Large intestine (tissue), 12 donors: ENCODE data around the gene EGFL7. TPM values are rescaled to one million over a fixed set of nuclear protein-coding genes. Genes with fewer than 3 reads are reported as not detected.

ENCODE experiments used
- DNase-seq, 2 donors: peaks; one replicate each; pipeline versions ENCODE4 v3.0.0 to v3.0.0-alpha.2; 2013
- H3K27ac ChIP-seq: one replicate; pipeline ENCODE4 v1.5.1; 2013; ENCODE audit warnings: low read length
- H3K27me3 ChIP-seq: 2 replicates; pipeline ENCODE4 v1.6.1; 2013; ENCODE audit warnings: low read length; ENCODE audit not compliant: control insufficient read depth, insufficient read depth
- H3K36me3 ChIP-seq: 2 replicates; pipeline ENCODE4 v1.6.1; 2013; ENCODE audit warnings: low read length; ENCODE audit not compliant: control insufficient read depth, insufficient read depth
- H3K4me1 ChIP-seq: one replicate; pipeline ENCODE4 v1.6.1; 2013; ENCODE audit warnings: low read length; ENCODE audit not compliant: control insufficient read depth, insufficient read depth
- H3K4me3 ChIP-seq: one replicate; pipeline ENCODE4 v1.5.1; 2013; ENCODE audit warnings: low read length
- H3K9me3 ChIP-seq: one replicate; pipeline ENCODE4 v1.6.1; 2013; ENCODE audit warnings: mild to moderate bottlenecking, low read depth, low read length, moderate library complexity; ENCODE audit not compliant: control insufficient read depth
- WGBS: methylation state at CpG from one replicate; pipeline ENCODE4 v1.1.5; 2013; ENCODE audit warnings: low lambda C conversion rate; ENCODE audit not compliant: insufficient coverage; 5-methylcytosine and 5-hydroxymethylcytosine counted together
- long read RNA-seq, 11 donors: transcript quantifications; one replicate each; lab custom pipeline, GENCODE V29; 2026
- polyA plus RNA-seq: library from polyadenylated mRNA; unstranded; fragments of 120-200 nt; gene quantifications from one replicate; pipeline ENCODE4 v1.2.1, GENCODE V29; 2013

EGFL7 gene
- polyA plus RNA-seq, result 47.5 TPM
- long read RNA-seq, donor 1, transcript EGFL7-202 (9 exons, 1,282 nt), result major isoform, 6 of 20 reads
- long read RNA-seq, donor 1, transcript EGFL7-204 (10 exons, 1,529 nt), result minor isoform, 5 of 20 reads
- long read RNA-seq, donor 1, partial matches to known transcripts, result 8 of 20 reads
- long read RNA-seq, donor 1, other reads (novel, unspliced or antisense), result 0 of 20 reads
- long read RNA-seq, donor 2, transcript EGFL7-202 (9 exons, 1,282 nt), result major isoform, 12 of 454 reads
- long read RNA-seq, donor 2, partial matches to known transcripts, result 161 of 454 reads
- long read RNA-seq, donor 2, other reads (novel, unspliced or antisense), result 278 of 454 reads
- long read RNA-seq, donor 3, result 0 reads
- long read RNA-seq, donor 4, result 0 reads
- long read RNA-seq, donor 5, partial matches to known transcripts, result 31 of 102 reads
- long read RNA-seq, donor 5, other reads (novel, unspliced or antisense), result 67 of 102 reads
- long read RNA-seq, donor 6, transcript EGFL7-202 (9 exons, 1,282 nt), result major isoform, 8 of 44 reads
- long read RNA-seq, donor 6, transcript EGFL7-204 (10 exons, 1,529 nt), result minor isoform, 7 of 44 reads
- long read RNA-seq, donor 6, partial matches to known transcripts, result 29 of 44 reads
- long read RNA-seq, donor 6, other reads (novel, unspliced or antisense), result 0 of 44 reads
- long read RNA-seq, donor 7, partial matches to known transcripts, result 6 of 10 reads
- long read RNA-seq, donor 7, other reads (novel, unspliced or antisense), result 0 of 10 reads
- long read RNA-seq, donor 8, transcript EGFL7-202 (9 exons, 1,282 nt), result major isoform, 14 of 44 reads
- long read RNA-seq, donor 8, transcript EGFL7-204 (10 exons, 1,529 nt), result minor isoform, 9 of 44 reads
- long read RNA-seq, donor 8, partial matches to known transcripts, result 20 of 44 reads
- long read RNA-seq, donor 8, other reads (novel, unspliced or antisense), result 0 of 44 reads
- long read RNA-seq, donor 9, transcript EGFL7-202 (9 exons, 1,282 nt), result major isoform, 7 of 19 reads
- long read RNA-seq, donor 9, partial matches to known transcripts, result 7 of 19 reads
- long read RNA-seq, donor 9, other reads (novel, unspliced or antisense), result 0 of 19 reads
- long read RNA-seq, donor 10, transcript EGFL7-204 (10 exons, 1,529 nt), result major isoform, 6 of 24 reads
- long read RNA-seq, donor 10, partial matches to known transcripts, result 13 of 24 reads
- long read RNA-seq, donor 10, other reads (novel, unspliced or antisense), result 0 of 24 reads
- long read RNA-seq, donor 11, transcript EGFL7-202 (9 exons, 1,282 nt), result major isoform, 7 of 11 reads
- long read RNA-seq, donor 11, partial matches to known transcripts, result 0 of 11 reads
- long read RNA-seq, donor 11, other reads (novel, unspliced or antisense), result 0 of 11 reads

- WGBS, result no CpG with 5 or more reads among the region's 38 CpGs
- Histone ChIP-seq H3K27ac (no peak within 1 kb of the TSS), H3K4me1 (peaks cover 7% of the 10 kb centered on the region), H3K27me3 (peaks cover 31% of the 10 kb centered on the region), H3K36me3 (no peaks in the 10 kb centered on the region), H3K4me3 (peak within 1 kb of the TSS; percentile 45), H3K9me3 (peaks cover 3% of the 10 kb centered on the region)
- DNase-seq, result peak in 1 of 2 donors; percentile 37
Measured at GRCh38 chr9:136662656-136663581, at the start of gene EGFL7. TSS of gene EGFL7 (plus strand) at chr9:136662916. CDS start at chr9:136668283, 5,367 bp downstream.

- no peaks in the 10 kb centered on the region for H3K36me3 ChIP-seq
- H3K9me3 ChIP-seq, result peaks cover 6% of the 10 kb centered on the region
- WGBS, result no CpG with 5 or more reads among the region's 19 CpGs
- DNase-seq, result no peak
- peaks cover 9% of the 10 kb centered on the region for H3K27me3 ChIP-seq
- H3K27ac ChIP-seq, result no peak overlapping the region
- H3K4me3 ChIP-seq, result no peak overlapping the region
- H3K4me1 ChIP-seq, result peaks cover 21% of the 10 kb centered on the region
Measured at GRCh38 chr9:136613824-136614371, 48.8 kb upstream of the EGFL7 start.

GRCh38 chr9:136614372-136614922 lies 48.3 kb upstream of the EGFL7 start:
- Histone ChIP-seq H3K9me3 (peaks cover 6% of the 10 kb centered on the region), H3K27ac (no peak overlapping the region), H3K27me3 (peaks cover 9% of the 10 kb centered on the region), H3K4me1 (peaks cover 20% of the 10 kb centered on the region), H3K4me3 (no peak overlapping the region), H3K36me3 (no peaks in the 10 kb centered on the region)
- no CpG with 5 or more reads among the region's 22 CpGs for WGBS
- DNase-seq, result no peak

GRCh38 chr9:136614967-136615623 lies 47.6 kb upstream of the EGFL7 start:
- no peaks in the 10 kb centered on the region for H3K36me3 ChIP-seq
- no CpG with 5 or more reads among the region's 25 CpGs for WGBS
- peaks cover 20% of the 10 kb centered on the region for H3K4me1 ChIP-seq
- no peak for DNase-seq
- peaks cover 13% of the 10 kb centered on the region for H3K27me3 ChIP-seq
- peaks cover 6% of the 10 kb centered on the region for H3K9me3 ChIP-seq
- H3K4me3 ChIP-seq, result no peak overlapping the region
- no peak overlapping the region for H3K27ac ChIP-seq

- H3K9me3 ChIP-seq, result peaks cover 6% of the 10 kb centered on the region
- no peak overlapping the region for H3K4me3 ChIP-seq
- H3K4me1 ChIP-seq, result peaks cover 22% of the 10 kb centered on the region
- peaks cover 18% of the 10 kb centered on the region for H3K27me3 ChIP-seq
- WGBS, result no CpG with 5 or more reads among the region's 17 CpGs
- DNase-seq, result no peak
- no peak overlapping the region for H3K27ac ChIP-seq
- H3K36me3 ChIP-seq, result no peaks in the 10 kb centered on the region
Measured at GRCh38 chr9:136615631-136616306, 46.9 kb upstream of the EGFL7 start.

- H3K4me1 ChIP-seq, result peaks cover 22% of the 10 kb centered on the region
- H3K4me3 ChIP-seq, result no peak overlapping the region
- WGBS, result no CpG with 5 or more reads among the region's 12 CpGs
- H3K27me3 ChIP-seq, result peaks cover 19% of the 10 kb centered on the region
- H3K9me3 ChIP-seq, result peaks cover 6% of the 10 kb centered on the region
- H3K27ac ChIP-seq, result no peak overlapping the region
- no peak for DNase-seq
- H3K36me3 ChIP-seq, result no peaks in the 10 kb centered on the region
Measured at GRCh38 chr9:136616307-136616635, 46.4 kb upstream of the EGFL7 start.

- Histone ChIP-seq H3K9me3 (peaks cover 6% of the 10 kb centered on the region), H3K36me3 (no peaks in the 10 kb centered on the region), H3K4me1 (peaks cover 22% of the 10 kb centered on the region), H3K27ac (no peak overlapping the region), H3K4me3 (no peak overlapping the region), H3K27me3 (peaks cover 27% of the 10 kb centered on the region)
- no peak for DNase-seq
- WGBS, result no CpG with 5 or more reads among the region's 22 CpGs
Measured at GRCh38 chr9:136616948-136617695, 45.6 kb upstream of the EGFL7 start.
